Gastrocnemius medialis (tissue), 4 donors: ENCODE results near the gene PTPRN2.

ENCODE experiments used
- POLR2A ChIP-seq, 2 donors: fragments of 450-650 bp; IDR thresholded peaks; one replicate each; pipeline ENCODE4 v1.6.1; 2017; ENCODE audit warnings: antibody characterized with exemption in 2 of 2, mild to moderate bottlenecking in 2 of 2, moderate library complexity in 2 of 2
- TF ChIP-seq, protein P1 (sequence below), 5 experiments: fragments of 450-650 bp in 3 of 5; fragments of 200-600 bp in 2 of 5; sonication (generic) in 2 of 5; IDR thresholded peaks in 4 of 5; conservative IDR thresholded peaks in 1 of 5; 1 replicate in 4 of 5; 2 replicates in 1 of 5; pipeline ENCODE4 v1.5.1; 2016 to 2019; ENCODE audit warnings: antibody characterized with exemption in 5 of 5, mild to moderate bottlenecking in 3 of 5, moderate library complexity in 3 of 5

DNA sequence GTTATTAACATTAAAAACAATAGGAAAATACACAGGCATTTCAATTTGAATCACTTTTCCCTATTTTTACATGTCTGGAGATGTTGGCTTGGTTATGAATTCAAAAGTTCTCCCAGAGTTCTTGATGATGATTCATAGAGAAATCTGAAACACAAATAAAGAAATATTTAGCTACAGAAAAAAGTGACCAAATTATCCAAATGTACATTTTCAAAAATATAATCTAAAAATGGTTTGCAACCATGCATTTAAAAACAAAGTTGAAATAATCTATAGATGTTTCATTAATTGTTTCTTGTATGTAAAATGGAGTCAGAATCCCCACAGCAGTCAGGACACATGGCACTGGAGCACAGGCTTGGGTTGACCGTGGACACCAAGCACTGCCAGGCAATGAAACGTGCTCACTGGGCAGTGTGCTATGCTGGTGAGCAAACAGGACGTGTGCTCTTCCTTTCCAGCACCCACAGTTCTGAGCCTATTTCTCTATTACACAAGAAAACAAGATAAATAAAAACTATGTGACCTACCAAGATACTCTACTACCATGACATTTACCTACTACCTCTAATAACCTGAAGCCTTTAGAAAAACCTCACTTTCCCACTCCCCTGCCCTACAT, 44.1 kb upstream of the PTPRN2 start:
- TF ChIP-seq, protein P1, sequence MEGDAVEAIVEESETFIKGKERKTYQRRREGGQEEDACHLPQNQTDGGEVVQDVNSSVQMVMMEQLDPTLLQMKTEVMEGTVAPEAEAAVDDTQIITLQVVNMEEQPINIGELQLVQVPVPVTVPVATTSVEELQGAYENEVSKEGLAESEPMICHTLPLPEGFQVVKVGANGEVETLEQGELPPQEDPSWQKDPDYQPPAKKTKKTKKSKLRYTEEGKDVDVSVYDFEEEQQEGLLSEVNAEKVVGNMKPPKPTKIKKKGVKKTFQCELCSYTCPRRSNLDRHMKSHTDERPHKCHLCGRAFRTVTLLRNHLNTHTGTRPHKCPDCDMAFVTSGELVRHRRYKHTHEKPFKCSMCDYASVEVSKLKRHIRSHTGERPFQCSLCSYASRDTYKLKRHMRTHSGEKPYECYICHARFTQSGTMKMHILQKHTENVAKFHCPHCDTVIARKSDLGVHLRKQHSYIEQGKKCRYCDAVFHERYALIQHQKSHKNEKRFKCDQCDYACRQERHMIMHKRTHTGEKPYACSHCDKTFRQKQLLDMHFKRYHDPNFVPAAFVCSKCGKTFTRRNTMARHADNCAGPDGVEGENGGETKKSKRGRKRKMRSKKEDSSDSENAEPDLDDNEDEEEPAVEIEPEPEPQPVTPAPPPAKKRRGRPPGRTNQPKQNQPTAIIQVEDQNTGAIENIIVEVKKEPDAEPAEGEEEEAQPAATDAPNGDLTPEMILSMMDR (IDR thresholded peaks at IDR 0.05 in 4 of 5, conservative IDR thresholded peaks at IDR 0.05 in 1 of 5) = no peak
- no peak for TF ChIP-seq POLR2A (IDR thresholded peaks at IDR 0.05)
